Left colon (tissue), 2 donors: ENCODE data around the gene PLCG1. TPM values are rescaled to one million over a fixed set of nuclear protein-coding genes. Genes with fewer than 3 reads are reported as not detected.

Source experiments
- ATAC-seq: fragments of 200-7000 bp; cut with Tn5 transposase; one replicate; pipeline ENCODE4 v1.9.1; 2020; ENCODE audit warnings: mild to moderate bottlenecking, moderate library complexity
- DNase-seq, 2 donors: peaks; one replicate each; pipeline ENCODE4 v3.0.0-alpha.2; 2020
- intact Hi-C, 2 donors: fragments of 100-400 bp; cut with DNase I in 1 of 2; cut with micrococcal nuclease in 1 of 2; formaldehyde crosslinking; loops; one replicate each; pipeline versions ENCODE4 v1.11.2 to v1.14.0; 2022; cut with DNase I, micrococcal nuclease
- total RNA-seq, 2 donors: library from RNA; stranded (reverse); fragmentation: NEBNext Ultra II Directional; extraction: Animal tissue kit (Norgen Biotek cat#: 25700); gene quantifications; one replicate each; pipeline ENCODE4 v1.2.1, GENCODE V29; 2021
- donor health status: DM: no; HTN: no; CAD: no.
- donor health status: DM: yes; HTN: yes; CAD: no.

The PLCG1 gene
- total RNA-seq, 2 donors from 2014 or later: 58.0 to 74.7 TPM

DNA sequence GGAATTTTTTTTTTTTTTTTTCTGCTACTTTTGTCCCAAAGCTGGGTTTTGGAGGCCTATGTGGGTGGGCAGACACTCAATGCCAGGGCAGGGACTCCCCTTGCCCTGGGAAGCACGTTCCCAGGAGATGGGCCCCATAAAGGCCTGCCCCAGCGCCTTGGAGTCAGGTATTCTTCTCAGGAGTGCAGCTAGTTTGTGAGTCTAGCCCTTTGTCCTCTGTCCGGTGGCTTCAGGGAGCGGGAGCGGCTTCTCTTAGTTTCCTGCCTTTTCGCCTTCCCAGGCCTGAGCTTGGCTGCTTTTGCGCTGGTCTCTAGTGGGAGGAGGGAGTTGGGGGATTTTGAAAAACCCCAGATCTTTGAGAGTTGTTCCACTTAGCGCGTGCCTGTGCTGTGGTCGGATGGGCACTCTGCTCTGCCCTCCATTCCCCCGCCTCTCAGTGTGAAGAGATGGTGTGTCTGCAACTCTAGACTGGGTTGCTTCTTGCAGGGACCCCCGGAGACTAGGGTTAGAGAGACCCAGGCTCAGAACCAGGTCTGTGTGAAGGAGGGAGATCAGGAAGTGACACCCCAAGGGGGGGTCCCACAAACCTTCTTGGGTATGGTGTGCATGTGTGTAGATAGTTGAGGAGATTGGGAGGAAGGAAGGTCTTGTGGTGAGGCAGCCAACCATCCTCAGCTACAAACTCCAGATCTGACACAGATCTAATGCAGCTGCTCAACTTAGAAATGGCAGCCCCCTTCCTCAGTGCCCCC, 1.3 kb downstream of the PLCG1 start:
- DNase-seq (peak in 1 of 2 donors; percentile 41), ATAC-seq (peak; percentile 24)
- intact Hi-C loops: no loop called here

- ATAC-seq (no peak), DNase-seq (no peak)
- intact Hi-C loops: no loop called here
Observed at GRCh38 chr20:41139227-41140093, 2.1 kb downstream of the PLCG1 start.

- no peak for ATAC-seq
- no peak for DNase-seq
- intact Hi-C loops: no loop called here
Observed at GRCh38 chr20:41140226-41141133, 3.1 kb downstream of the PLCG1 start.

DNA sequence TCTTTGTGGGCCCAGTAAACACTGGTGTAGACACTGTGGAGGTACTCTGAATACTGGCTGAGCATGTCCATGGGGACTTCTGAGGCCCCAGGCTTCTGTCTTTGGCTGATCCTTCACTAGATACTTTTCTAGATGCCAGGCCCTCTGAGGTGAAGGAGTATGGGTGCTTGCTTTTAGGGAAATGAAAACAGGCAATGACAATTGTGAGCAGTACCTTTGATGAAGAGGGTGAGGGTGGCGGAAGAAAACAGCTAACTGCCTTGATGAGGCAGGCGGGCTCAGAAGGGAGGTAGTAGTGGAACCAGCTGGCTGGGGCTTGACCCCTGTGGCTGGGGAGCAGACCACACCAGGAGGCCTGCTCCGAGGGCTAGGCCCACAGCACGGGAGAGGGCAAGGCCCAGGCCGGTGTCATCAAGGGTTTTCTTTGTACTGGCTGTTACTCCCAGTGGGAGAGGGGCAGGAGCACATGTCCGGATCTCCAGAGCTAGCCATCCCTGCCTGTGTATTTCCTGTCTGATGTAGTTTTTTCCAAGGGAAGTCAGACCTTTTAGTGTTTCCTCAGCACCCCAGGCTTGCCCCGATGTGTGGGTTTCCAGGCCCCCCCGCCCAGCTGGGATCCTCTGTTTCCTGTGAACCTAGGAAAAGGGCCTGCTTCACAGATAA, 3.9 kb downstream of the PLCG1 start:
- no peak for ATAC-seq
- DNase-seq: no peak
- intact Hi-C loops: no loop called here

DNA sequence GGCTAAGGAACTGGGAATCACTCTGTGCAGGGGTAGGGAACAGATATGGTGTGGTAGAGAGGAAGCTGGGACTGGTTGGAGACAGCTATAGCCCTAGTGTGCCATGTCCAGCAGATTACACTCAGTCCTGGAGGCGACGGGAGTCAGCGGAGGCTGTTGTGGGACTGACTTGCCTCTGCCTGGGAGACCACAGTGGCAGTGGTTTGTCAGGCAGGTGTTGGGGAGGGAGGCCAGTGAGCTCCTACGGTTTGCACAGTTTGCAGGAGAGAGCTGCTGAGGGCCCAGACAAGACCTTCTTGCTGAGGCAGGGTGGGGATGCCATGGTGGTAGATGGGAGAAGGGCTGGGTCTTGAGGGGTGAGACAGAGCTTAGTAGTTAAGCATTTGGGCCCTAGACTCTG, 4.9 kb downstream of the PLCG1 start:
- intact Hi-C loops: no loop called here
- ATAC-seq (no peak), DNase-seq (no peak)

DNA sequence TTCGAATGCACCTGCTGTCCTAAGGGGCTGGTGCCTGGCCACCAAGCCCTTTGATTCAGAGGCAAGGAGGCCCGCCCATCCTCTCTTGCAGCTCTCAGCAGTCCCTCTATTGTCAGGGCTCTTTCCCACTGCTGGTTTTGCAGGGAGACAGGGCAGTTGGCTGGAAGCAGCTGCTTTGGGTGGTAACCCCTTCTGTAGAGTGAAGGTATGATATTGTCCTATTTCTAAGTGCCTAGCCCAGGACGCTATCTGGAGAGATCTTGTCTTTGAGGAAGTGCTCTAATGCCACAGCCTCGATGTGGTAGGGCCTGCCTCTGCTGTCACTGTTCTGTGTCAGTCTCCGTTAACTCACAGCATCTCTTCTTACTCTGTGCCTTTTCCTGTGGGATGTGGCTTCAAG, 5.6 kb downstream of the PLCG1 start:
- no peak for DNase-seq
- no peak for ATAC-seq
- intact Hi-C loops: no loop called here

GRCh38 chr20:41143354-41143753, 6.0 kb downstream of the PLCG1 start:
- DNase-seq: no peak
- no peak for ATAC-seq
- intact Hi-C loops: no loop called here

DNA sequence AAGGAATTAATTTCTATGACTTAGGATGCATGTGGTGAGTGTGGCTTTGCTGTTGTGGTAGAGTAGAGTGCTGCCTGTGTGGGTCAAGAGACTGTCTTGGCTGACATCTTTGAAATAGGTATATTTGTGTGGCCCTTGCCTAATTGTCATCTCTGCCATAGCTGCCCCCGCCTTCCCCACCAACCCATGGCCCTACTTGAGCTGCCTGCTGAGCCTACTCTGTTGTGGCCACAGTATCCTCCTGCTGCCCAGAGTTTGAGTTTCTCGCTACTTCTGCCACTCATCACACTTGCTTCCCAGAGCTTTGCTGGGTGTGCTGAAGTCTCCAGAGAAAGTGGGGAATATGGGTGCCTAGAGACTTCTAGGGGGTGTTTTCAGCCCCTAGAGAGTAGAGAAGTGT, 8.0 kb downstream of the PLCG1 start:
- no peak for ATAC-seq
- intact Hi-C loops: no loop called here
- DNase-seq: no peak

DNA sequence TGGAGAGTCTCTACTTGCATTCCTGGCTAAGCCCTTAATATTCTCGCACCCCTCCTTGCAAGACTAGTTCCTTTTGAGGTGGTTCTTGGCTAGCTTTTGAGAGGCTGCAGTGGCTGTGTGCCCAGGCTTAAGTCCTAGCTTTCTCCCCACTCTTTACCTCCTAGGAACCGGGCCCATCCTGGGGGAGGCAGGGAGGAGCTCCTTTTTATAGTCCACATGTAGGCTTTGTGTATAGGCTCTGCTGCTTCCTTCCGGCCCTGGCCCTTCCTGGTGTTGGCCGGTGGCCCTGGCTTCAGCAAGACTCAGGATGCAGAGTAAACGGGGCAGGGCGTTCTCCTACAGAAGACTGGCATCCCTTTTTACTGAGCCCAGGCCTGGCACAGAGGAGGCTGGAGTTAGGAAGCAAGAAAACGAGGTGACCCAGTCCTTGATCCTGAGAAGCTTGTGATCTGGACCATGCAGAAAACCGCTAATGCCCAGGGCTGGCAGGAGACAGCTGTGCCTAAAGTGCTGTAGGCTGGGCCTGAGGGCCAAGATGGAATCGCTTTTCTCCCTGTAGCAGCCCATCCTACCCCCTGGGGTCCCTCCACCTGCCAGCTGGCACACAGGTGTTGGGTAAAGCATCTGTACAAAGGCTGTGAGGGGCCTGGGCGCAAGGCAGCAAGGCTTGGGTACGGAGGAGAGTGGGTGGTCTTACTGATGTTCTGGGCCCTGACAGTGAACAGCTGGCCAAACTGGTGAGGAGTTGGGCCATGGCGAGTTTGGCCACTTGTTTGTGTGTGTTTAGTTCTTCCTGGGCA, 8.7 kb downstream of the PLCG1 start:
- peak; percentile 23 for ATAC-seq
- intact Hi-C loops: no loop called here
- DNase-seq: peak in 1 of 2 donors; percentile 39

DNA sequence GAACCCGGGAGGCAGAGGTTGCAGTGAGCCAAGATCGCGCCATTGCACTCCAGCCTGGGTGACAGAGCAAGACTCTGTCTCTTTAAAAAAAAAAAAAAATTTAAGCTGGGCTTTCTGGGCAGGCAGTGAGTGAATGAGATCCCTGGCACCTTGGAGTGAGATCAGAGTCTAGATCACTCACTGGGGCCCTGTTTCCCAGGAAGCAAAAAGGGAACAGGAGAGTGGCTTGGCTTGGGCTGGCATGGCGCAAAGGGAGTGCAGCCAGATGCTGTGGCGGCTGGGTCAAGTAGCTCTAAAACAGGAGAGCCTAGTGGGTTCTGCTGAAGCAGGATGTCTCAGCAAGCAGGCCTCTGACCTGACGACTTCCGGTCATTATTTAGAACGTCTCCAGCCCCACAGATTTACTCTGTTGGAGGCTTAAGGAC, 10.4 kb downstream of the PLCG1 start:
- intact Hi-C loops: no loop called here
- ATAC-seq (peak; percentile 29), DNase-seq (no peak)

DNA sequence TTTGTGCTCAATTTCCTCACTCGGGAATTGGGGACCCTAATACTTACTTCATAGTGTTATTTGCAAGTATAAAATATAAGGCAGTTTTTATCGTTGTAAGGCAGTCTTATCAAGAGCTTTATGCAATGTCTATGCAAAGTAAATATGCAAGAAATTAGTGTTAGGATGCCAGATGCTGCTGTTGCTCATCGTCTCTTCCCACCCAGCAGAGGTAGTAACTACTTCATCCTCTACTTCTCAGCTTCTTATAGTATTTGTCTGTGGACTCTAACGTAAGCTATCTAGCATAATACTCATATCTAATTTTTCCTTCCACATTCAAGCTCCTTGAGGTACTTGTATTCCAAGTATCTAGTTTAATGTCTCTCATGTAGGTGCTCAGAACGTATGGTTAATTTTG, 11.6 kb downstream of the PLCG1 start:
- no peak for DNase-seq
- ATAC-seq: no peak
- intact Hi-C loops: no loop called here

- intact Hi-C loops: no loop called here
- DNase-seq (no peak), ATAC-seq (peak; percentile 18)
Observed at GRCh38 chr20:41150664-41151063, 13.3 kb downstream of the PLCG1 start.

DNA sequence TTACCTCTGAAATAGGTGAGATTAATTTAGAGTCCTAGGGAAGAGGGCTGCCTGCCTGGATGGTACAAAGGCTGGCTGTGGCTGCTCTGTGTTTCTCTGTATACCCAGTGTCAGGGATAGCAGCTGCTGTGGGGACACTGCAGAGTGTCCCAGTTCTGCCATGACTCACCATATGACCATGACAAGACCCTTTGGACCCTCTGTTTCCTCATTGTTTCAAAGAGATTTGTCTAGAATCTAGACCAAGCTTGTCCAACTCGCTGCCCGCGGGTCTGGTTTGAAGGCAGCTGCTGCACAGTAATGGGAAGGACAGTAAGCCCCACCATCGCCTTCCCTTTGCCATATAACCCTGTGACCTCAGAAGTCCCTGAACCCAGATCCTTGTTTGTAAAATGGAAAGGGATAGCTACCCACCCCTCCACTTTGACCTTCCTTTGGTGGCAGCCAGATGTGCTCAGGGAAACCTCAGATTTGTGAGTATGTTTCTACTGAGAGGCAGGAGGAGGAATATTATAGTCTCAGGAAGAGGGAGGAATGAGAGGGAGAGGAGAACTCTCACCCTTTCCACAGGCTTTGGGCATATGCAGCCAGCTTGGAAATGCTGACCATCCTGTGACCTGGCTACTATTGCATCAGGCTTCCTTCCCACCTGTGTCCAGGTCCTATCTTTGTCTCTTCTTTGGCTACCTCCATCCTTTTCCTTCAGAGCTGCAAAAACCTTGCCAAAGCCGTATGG, 14.0 kb downstream of the PLCG1 start:
- no peak for DNase-seq
- no peak for ATAC-seq
- intact Hi-C loops: no loop called here

DNA sequence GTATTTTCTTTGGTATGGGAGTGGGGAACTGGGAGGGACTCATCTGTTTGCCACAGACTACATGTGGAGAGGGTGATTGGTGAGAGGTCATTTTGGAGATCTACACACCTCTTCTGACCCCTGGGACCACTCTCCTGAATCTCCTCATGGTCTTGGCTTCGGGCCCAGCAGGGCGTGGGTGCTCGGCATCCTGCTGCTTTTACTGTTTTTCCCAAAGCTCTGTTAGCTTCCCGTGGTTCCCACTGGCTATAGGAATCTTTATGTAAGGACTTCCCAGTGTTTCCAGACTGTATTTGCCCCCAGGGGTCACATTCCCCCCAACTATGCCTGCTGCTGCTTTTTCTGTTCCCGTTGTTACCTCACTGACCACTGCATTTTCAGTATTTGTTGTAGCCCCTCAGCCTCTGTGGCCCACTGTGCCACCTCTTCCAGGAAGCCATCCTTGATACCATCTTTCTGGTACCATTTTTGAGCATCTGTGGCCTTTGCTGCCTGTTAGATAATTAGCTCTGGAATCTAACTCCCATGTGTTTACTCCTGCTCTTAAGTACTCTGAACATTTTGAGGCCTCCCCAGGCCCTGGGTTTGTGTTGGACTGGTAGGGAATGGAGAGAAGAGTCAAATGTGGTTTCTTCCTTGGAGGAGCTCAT, 14.9 kb downstream of the PLCG1 start:
- ATAC-seq: no peak
- intact Hi-C loops: no loop called here
- DNase-seq: no peak

GRCh38 chr20:41154436-41155176, 17.3 kb downstream of the PLCG1 start:
- intact Hi-C loops: no loop called here
- ATAC-seq: no peak

GRCh38 chr20:41155261-41155660, 17.9 kb downstream of the PLCG1 start:
- intact Hi-C loops: no loop called here
- ATAC-seq (no peak), DNase-seq (no peak)

More at GRCh38 chr20:41154436-41155176, 17.3 kb downstream of the PLCG1 start:
- no peak for DNase-seq
